ENCODE results near the gene WDR43. TPM values are rescaled to one million over a fixed set of nuclear protein-coding genes. Genes with fewer than 3 reads are reported as not detected.

WDR43 gene
- polyA plus RNA-seq, 3 donors: 47.0 to 56.9 (median 49.0) TPM

Other genes starting within 250 kb of the WDR43 start
- 100 to 1,000 TPM; 160 to 184 (median 181) TPM for gene PPP1CB, start 142.8 kb upstream of the WDR43 start, polyA plus RNA-seq (ENCODE audit: insufficient read length in 3 of 3)
- gene SPDYA, start 83.8 kb upstream of the WDR43 start, polyA plus RNA-seq (ENCODE audit: insufficient read length in 3 of 3): 1 to 10 TPM; 1.3 to 3.7 (median 2.1) TPM
- 10 to 100 TPM; 21.1 to 25.3 (median 23.8) TPM for gene TRMT61B, start 24.4 kb upstream of the WDR43 start, polyA plus RNA-seq (ENCODE audit: insufficient read length in 3 of 3)
- gene TOGARAM2, start 86.6 kb downstream of the WDR43 start, polyA plus RNA-seq (ENCODE audit: insufficient read length in 3 of 3): 1 to 10 TPM in 2 of 3 donors, under 1 TPM in 1; 0.61 to 2.1 (median 1.6) TPM
- gene PCARE, start 179.9 kb downstream of the WDR43 start, polyA plus RNA-seq (ENCODE audit: insufficient read length in 3 of 3): under 1 TPM; 0.19 to 0.62 (median 0.20) TPM
- gene CLIP4, start 220.7 kb downstream of the WDR43 start, polyA plus RNA-seq (ENCODE audit: insufficient read length in 3 of 3): 10 to 100 TPM; 14.0 to 29.6 (median 14.1) TPM

Measured in renal cortex interstitium (tissue), 3 donors.